BJ (cell line): ENCODE data around the gene BLOC1S6. TPM values are rescaled to one million over a fixed set of nuclear protein-coding genes. Genes with fewer than 3 reads are reported as not detected.

Experiments used
- CTCF ChIA-PET: fragments of 350-600 bp; formaldehyde crosslinking; extraction: SDS; loops from one replicate; lab custom pipeline; 2021; ENCODE audit warnings: antibody characterized with exemption, inconsistent platforms; lab: Yijun Ruan, JAX
- POLR2A ChIA-PET: fragments of 300-600 bp; sonication (Branson Sonifier 250); formaldehyde crosslinking; extraction: SDS; loops from one replicate; lab custom pipeline; 2021; ENCODE audit warnings: antibody characterized with exemption; lab: Charles Lee
- DNase-seq: peaks from one replicate; pipeline ENCODE4 v3.0.0-alpha.2; 2011; ENCODE audit warnings: low read depth
- H3K27me3 ChIP-seq: 2 replicates; pipeline ENCODE4 v1.6.0; 2011; ENCODE audit warnings: low read length; ENCODE audit not compliant: control insufficient read depth, insufficient read depth
- H3K36me3 ChIP-seq: 2 replicates; pipeline ENCODE4 v1.5.1; 2011; ENCODE audit warnings: low read length; ENCODE audit not compliant: control insufficient read depth, insufficient read depth
- H3K4me3 ChIP-seq: 2 replicates; pipeline ENCODE4 v1.5.1; 2011; ENCODE audit warnings: low read depth, mild to moderate bottlenecking, control low read depth, low read length
- polyA plus RNA-seq: library from polyadenylated mRNA; depleted of rRNA; stranded (reverse); fragments of >200 nt; gene quantifications from 2 replicates; pipeline ENCODE4 v1.2.3, GENCODE V29; 2011; rRNA removed
- small RNA-seq: library from RNA; depleted of rRNA; stranded (forward); fragments of <200 nt; gene quantifications from one replicate; pipeline ENCODE3, GENCODE V24; 2012; ENCODE audit warnings: low replicate concordance, low read depth; ENCODE audit not compliant: insufficient read length
- TF ChIP-seq, protein P1 (sequence below): IDR thresholded peaks from 2 replicates; pipeline ENCODE4 v1.5.1; 2011; ENCODE audit warnings: low read depth, mild to moderate bottlenecking, control low read depth, inconsistent platforms, low read length, moderate library complexity; ENCODE audit not compliant: insufficient read depth

Gene BLOC1S6
- polyA plus RNA-seq, 1 experiment: 12.4 TPM

DNA sequence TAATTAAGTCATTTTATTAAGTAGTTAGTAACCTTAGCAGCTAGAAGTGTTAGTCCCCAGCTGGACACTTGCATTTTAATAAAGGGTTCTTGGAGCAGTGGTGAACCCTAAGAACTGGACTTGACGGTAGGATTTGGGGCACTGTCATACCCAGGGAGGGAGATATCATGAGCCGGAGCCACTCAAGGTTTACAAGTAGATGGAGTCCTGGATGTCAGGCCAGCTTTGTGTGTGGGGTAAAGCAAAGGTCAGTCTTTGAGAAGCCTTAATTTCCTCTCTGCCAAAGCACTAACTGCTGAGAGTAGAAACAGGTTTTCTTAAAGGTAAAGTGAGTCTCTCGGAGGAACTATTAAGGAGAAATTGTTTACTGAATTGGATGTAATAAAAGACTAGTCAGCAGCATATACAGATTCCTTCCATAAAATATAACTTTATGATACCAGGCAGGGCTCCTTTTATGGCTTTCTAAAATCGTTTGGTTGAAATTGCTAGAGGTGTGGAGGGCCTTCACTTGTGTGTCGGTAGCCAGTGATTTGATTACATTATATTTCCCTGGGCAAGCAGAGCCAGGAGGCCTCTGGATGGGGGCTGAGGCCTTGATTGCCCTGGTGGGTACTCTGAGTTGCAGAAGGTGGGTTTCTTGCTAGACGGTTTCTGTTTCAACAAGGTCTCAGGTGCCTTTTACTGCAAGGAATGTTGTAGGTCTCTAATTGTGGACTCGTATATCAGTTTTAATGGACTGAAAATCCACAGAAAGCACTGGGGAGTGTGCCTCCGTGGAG lies 70.8 kb downstream of the BLOC1S6 start:
- no peak overlapping the region for H3K4me3 ChIP-seq
- 0 out of 2 replicates have a peak, but pooled peaks cover 2% of the 10 kb centered on the region for H3K36me3 ChIP-seq
- no peaks in the 10 kb centered on the region for H3K27me3 ChIP-seq
- ChIA-PET POLR2A (no interaction called here), CTCF (interaction anchor here (1.2 to 1.7 kb wide), 4 partner anchors 9 to 132 kb away, joined by 3 to 5 read pairs (median 4); no protein-coding TSS in a partner anchor)
- DNase-seq: no peak
- TF ChIP-seq, protein P1, sequence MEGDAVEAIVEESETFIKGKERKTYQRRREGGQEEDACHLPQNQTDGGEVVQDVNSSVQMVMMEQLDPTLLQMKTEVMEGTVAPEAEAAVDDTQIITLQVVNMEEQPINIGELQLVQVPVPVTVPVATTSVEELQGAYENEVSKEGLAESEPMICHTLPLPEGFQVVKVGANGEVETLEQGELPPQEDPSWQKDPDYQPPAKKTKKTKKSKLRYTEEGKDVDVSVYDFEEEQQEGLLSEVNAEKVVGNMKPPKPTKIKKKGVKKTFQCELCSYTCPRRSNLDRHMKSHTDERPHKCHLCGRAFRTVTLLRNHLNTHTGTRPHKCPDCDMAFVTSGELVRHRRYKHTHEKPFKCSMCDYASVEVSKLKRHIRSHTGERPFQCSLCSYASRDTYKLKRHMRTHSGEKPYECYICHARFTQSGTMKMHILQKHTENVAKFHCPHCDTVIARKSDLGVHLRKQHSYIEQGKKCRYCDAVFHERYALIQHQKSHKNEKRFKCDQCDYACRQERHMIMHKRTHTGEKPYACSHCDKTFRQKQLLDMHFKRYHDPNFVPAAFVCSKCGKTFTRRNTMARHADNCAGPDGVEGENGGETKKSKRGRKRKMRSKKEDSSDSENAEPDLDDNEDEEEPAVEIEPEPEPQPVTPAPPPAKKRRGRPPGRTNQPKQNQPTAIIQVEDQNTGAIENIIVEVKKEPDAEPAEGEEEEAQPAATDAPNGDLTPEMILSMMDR: no peak

Small RNA genes within 50 kb of the gene (small RNA-seq; reads per million reads assigned to genes)
- gene DPPA5P2 (not detected), gene RF00019 (not detected)

Other genes starting within 250 kb of the BLOC1S6 start
- 0.10 and 0.17 TPM in 2 replicates for gene GATM, start 208.8 kb upstream of the BLOC1S6 start, polyA plus RNA-seq
- gene SLC30A4, start 64.6 kb upstream of the BLOC1S6 start, polyA plus RNA-seq: 5.2 and 7.1 TPM in 2 replicates
- 40.6 and 47.5 TPM in 2 replicates for gene SQOR, start 47.6 kb downstream of the BLOC1S6 start, polyA plus RNA-seq